Osteocyte (in vitro differentiated cells): Measurements from ENCODE around the gene MRPL42. TPM values are rescaled to one million over a fixed set of nuclear protein-coding genes. Genes with fewer than 3 reads are reported as not detected.
"Not testable (repeated sequence)": the region's sequence is repeated elsewhere in the genome, so short reads cannot be mapped to it uniquely, and the experiment has no call there.

Experiments used
- DNase-seq: peaks from one replicate; pipeline ENCODE4 v3.0.0; 2021; ENCODE audit warnings: mixed read lengths; ENCODE audit not compliant: unreplicated experiment; ENCODE audit errors: extremely low spot score
- H3K27ac Mint-ChIP-seq: one replicate; pipeline ENCODE4 v1.8.0; 2021; ENCODE audit warnings: mild to moderate bottlenecking, mixed read lengths; ENCODE audit not compliant: unreplicated experiment
- H3K27me3 Mint-ChIP-seq: one replicate; pipeline ENCODE4 v1.8.0; 2021; ENCODE audit warnings: mixed read lengths; ENCODE audit not compliant: unreplicated experiment
- H3K36me3 Mint-ChIP-seq: one replicate; pipeline ENCODE4 v1.8.0; 2021; ENCODE audit warnings: mixed read lengths; ENCODE audit not compliant: unreplicated experiment
- H3K4me1 Mint-ChIP-seq: one replicate; pipeline ENCODE4 v1.8.0; 2021; ENCODE audit warnings: mixed read lengths; ENCODE audit not compliant: unreplicated experiment
- H3K4me3 Mint-ChIP-seq: one replicate; pipeline ENCODE4 v1.8.0; 2021; ENCODE audit warnings: mild to moderate bottlenecking, moderate library complexity, mixed read lengths; ENCODE audit not compliant: unreplicated experiment
- H3K9me3 Mint-ChIP-seq: one replicate; pipeline ENCODE4 v1.8.0; 2021; ENCODE audit warnings: mixed read lengths; ENCODE audit not compliant: unreplicated experiment
- total RNA-seq: library from RNA; stranded (reverse); gene quantifications from 2 replicates; pipeline ENCODE4 v1.2.1, GENCODE V29; 2021
- TF ChIP-seq, protein P1 (sequence below): fragments of 200-600 bp; sonication (generic); IDR thresholded peaks from 2 replicates; pipeline ENCODE4 v1.5.0; 2021; ENCODE audit warnings: antibody characterized with exemption, mild to moderate bottlenecking, moderate library complexity

The MRPL42 gene
- total RNA-seq, 1 donor from 2014 or later: 55.8 TPM

DNA sequence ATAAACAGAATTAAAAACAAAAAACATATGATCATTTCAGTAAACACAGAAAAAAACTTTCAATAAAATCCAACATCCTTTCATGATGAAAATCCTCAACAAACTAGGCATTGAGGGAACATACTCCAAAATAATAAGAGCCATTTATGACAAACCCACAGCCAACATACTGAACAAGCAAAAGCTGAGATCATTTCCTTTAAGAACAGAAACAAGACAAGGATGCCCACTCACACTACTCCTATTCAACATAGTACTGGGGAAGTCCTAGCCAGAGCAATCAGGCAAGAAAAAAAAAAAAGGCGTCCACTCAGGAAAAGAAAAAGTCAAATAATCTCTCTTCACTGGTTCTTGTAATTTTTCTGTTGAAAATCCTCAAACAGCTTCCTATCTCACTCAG is 30.1 kb downstream of the MRPL42 start:
- H3K27me3 Mint-ChIP-seq: no peaks in the 10 kb centered on the region
- H3K36me3 Mint-ChIP-seq: peaks cover 20% of the 10 kb centered on the region
- no peak for DNase-seq
- no peak overlapping the region for H3K27ac Mint-ChIP-seq
- no peaks in the 10 kb centered on the region for H3K9me3 Mint-ChIP-seq
- no peak overlapping the region for H3K4me3 Mint-ChIP-seq
- TF ChIP-seq, protein P1, sequence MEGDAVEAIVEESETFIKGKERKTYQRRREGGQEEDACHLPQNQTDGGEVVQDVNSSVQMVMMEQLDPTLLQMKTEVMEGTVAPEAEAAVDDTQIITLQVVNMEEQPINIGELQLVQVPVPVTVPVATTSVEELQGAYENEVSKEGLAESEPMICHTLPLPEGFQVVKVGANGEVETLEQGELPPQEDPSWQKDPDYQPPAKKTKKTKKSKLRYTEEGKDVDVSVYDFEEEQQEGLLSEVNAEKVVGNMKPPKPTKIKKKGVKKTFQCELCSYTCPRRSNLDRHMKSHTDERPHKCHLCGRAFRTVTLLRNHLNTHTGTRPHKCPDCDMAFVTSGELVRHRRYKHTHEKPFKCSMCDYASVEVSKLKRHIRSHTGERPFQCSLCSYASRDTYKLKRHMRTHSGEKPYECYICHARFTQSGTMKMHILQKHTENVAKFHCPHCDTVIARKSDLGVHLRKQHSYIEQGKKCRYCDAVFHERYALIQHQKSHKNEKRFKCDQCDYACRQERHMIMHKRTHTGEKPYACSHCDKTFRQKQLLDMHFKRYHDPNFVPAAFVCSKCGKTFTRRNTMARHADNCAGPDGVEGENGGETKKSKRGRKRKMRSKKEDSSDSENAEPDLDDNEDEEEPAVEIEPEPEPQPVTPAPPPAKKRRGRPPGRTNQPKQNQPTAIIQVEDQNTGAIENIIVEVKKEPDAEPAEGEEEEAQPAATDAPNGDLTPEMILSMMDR: no peak
- peaks cover 5% of the 10 kb centered on the region for H3K4me1 Mint-ChIP-seq

GRCh38 chr12:93498813-93499212 is 31.5 kb downstream of the MRPL42 start:
- H3K4me3 Mint-ChIP-seq, DNase-seq, H3K27ac Mint-ChIP-seq, H3K9me3 Mint-ChIP-seq, H3K27me3 Mint-ChIP-seq, H3K4me1 Mint-ChIP-seq: not testable (repeated sequence)
- H3K36me3 Mint-ChIP-seq: peaks cover 25% of the 10 kb centered on the region

GRCh38 chr12:93500201-93500600 is 32.9 kb downstream of the MRPL42 start:
- TF ChIP-seq, protein P1: no peak
- Mint-ChIP-seq H3K27ac (peak overlapping the region; percentile 21), H3K4me1 (peaks cover 5% of the 10 kb centered on the region), H3K36me3 (peaks cover 17% of the 10 kb centered on the region), H3K9me3 (no peaks in the 10 kb centered on the region), H3K4me3 (no peak overlapping the region), H3K27me3 (no peaks in the 10 kb centered on the region)
- DNase-seq: no peak

GRCh38 chr12:93500667-93501066 is 33.4 kb downstream of the MRPL42 start:
- TF ChIP-seq, protein P1: no peak
- no peaks in the 10 kb centered on the region for H3K9me3 Mint-ChIP-seq
- no peaks in the 10 kb centered on the region for H3K27me3 Mint-ChIP-seq
- no peak for DNase-seq
- H3K4me3 Mint-ChIP-seq: no peak overlapping the region
- no peak overlapping the region for H3K27ac Mint-ChIP-seq
- H3K36me3 Mint-ChIP-seq: peaks cover 19% of the 10 kb centered on the region
- peaks cover 5% of the 10 kb centered on the region for H3K4me1 Mint-ChIP-seq

- no peaks in the 10 kb centered on the region for H3K9me3 Mint-ChIP-seq
- TF ChIP-seq, protein P1: peak; percentile 88
- peaks cover 5% of the 10 kb centered on the region for H3K4me1 Mint-ChIP-seq
- DNase-seq: no peak
- no peak overlapping the region for H3K4me3 Mint-ChIP-seq
- H3K27me3 Mint-ChIP-seq: no peaks in the 10 kb centered on the region
- no peak overlapping the region for H3K27ac Mint-ChIP-seq
- peaks cover 13% of the 10 kb centered on the region for H3K36me3 Mint-ChIP-seq
These were observed 35.7 kb downstream of the MRPL42 start for GRCh38 chr12:93502802-93503623.
